Tongue (tissue), 2 donors: ENCODE data around the gene RPA1. TPM values are rescaled to one million over a fixed set of nuclear protein-coding genes. Genes with fewer than 3 reads are reported as not detected.
"Not testable (repeated sequence)": the region's sequence is repeated elsewhere in the genome, so short reads cannot be mapped to it uniquely, and the experiment has no call there.

Source experiments
- DNase-seq: peaks from one replicate; pipeline ENCODE4 v3.0.0-alpha.2; 2015
- total RNA-seq: library from RNA; depleted of rRNA; stranded (reverse); fragments of >200 nt; gene quantifications from one replicate; pipeline ENCODE4 v1.2.3, GENCODE V29; 2014

RPA1 gene
- total RNA-seq, 1 donor from 2014 or later = 40.5 TPM

GRCh38 chr17:1820528-1821252, 9.1 kb upstream of the RPA1 start:
- DNase-seq = no peak

DNA sequence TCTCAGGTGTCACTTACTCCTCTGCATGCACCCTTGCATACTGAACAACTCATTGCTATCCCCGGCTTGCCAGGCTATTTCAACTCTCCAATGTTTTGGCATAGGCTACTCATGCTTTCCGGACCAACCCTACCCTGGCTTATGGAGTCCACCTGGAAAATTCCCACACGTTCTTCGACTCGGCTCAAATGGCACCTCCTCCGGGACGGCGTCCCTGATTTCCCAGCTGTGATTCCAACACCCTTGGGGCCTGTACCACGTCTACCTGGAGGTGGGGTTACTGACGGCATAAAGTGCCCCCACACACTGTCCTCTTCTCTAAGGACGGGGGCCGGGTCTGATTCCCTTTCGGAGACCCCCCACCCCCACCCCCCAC, 601 bp upstream of the RPA1 start:
- DNase-seq = peak; percentile 34

- peak; percentile 25 for DNase-seq
These were observed 483 bp downstream of the RPA1 start for GRCh38 chr17:1830288-1830687.

DNA sequence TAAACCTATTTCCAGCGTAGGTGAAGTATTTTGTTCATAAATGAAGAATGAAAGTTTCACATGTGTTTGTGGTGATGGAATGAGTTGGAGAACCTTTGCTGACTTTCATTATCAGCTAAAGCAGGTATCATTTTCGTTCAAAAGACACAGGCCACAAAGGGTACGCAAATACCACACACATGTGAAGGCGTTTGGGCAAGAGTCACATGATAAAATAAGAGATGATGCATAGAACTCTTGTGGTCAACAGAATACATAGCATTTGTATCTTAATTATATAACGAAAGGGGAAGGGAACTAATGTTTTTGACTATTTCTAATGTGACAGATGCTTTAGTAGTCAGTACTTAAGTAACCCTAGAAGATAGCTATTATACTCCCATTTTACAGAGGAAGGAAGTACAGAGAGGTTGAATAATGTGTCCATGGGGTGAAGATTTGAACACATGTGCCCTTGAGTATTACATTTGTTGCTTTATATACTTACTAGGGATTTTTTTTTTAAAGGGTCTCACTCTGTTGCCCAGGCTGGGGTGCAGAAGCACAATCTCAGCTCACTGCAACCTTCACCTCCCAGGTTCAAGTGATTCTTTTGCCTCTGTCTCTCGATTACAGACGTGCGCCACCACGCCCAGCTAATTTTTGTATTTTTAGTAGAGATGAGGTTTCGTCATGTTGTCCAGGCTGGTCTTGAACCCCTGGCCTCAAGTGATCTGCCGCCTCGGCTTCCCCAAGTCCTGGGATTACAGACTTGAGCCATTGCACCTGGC, 4.8 kb downstream of the RPA1 start:
- DNase-seq = no peak

DNA sequence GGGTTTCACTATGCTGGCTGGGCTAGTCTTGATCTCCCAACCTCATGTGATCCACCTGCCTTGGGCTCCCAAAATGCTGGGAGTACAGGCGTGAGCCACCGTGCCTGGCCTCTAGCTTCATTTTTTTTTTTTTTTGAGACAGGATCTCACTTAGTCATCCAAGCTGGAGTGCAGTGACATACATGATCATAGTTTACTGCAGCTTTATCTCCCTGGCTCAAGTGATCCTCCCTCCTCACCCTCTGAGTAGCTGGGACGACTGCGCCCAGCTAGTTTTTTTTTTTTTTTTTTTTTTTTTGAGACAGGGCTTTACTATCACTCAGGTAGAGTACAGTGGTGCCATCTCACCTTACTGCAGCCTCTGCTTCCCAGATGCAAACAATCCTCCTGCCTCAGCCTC, 9.7 kb downstream of the RPA1 start:
- DNase-seq = no peak

DNA sequence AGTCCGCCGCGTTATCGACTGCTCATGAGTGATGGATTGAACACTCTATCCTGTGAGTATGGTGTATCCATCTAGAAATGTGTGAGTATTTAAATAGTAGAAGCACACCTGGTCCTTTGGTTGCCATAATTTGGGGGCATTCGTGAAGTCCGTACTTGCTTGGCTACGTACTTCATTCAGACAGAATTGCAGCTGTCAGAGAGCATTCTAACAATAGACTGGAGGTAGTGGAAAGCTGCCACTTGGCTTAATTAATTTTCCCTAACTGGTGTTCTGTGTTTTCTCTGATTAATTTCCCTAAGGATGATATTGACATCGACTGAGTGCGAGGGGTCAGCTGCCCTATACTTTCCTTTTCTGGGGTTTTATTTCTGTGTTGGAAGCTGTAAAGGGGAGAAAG, 14.1 kb downstream of the RPA1 start:
- DNase-seq = peak; percentile 11

DNA sequence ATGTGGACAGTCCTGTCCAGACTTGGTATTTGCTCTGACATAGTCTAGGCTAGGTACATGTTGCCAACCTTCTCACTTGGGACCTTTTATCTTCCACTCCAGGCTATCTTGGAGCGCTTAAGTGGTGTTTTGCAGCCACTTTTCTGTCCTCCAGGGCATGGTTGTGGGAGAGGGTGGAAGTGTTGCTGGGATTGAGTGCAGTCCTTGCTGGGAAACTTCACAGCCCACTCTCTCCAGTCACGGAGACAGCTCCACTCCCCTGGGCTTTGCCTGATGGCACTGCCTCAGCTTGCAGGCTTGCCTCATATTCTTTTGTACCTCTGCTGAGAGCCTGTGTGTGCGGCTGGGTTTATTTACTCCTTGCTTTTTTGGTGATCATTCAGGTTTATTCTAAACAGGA, 17.4 kb downstream of the RPA1 start:
- DNase-seq = no peak

DNA sequence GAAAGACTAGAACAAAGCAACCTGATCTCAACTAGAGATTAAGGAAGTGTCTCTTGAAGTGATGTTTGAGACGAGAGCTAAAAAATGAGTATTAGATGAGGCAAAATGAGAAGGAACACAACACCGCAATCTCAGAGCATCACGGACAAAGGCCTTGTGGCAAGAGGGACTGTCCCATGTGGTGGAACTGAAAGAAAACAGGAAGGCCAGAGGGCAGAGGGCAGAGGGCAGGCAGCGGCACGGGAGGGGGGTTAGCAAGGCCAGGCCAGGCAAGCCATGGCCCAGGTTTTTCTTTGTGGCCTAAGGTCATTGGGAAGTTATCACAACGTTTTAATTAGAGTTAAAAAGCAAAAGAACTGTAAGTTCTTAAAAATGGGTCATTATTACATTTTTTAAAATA, 22.5 kb downstream of the RPA1 start:
- no peak for DNase-seq

DNA sequence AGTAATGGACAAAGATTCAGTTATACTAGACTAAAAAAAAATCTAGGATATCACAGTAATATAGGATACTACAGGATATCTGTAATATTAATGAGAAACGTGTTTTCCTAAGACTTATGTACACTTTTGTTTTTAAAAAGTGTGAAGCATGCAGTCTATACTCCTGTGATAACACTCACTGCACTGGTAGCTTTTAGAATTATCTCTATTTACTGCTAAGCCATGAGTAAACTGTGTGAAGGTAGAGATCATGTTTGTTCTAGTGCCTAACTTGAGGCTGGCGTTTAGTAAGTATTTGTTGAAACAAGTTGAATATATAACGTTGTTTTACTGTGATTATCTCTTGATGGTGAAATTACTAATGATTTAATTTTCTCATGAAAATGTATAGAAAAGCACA, 23.9 kb downstream of the RPA1 start:
- no peak for DNase-seq

DNA sequence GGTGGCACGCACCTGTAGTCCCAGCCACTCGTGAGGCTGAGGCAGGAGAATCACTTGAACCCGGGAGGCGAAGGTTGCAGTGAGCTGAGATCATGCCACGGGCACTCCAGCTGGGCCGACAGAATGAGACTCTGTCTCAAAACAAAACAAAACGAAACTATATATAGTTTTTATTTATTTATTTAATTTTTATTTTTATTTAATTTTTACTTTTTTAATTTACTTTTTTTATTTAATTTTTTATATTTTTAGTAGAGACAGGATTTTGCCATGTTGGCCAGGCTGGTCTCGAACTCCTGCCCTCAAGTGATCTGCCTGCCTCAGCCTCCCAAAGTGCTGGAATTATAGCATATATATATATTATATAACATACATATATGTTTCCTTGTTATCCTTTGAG, 26.7 kb downstream of the RPA1 start:
- not testable (repeated sequence) for DNase-seq

DNA sequence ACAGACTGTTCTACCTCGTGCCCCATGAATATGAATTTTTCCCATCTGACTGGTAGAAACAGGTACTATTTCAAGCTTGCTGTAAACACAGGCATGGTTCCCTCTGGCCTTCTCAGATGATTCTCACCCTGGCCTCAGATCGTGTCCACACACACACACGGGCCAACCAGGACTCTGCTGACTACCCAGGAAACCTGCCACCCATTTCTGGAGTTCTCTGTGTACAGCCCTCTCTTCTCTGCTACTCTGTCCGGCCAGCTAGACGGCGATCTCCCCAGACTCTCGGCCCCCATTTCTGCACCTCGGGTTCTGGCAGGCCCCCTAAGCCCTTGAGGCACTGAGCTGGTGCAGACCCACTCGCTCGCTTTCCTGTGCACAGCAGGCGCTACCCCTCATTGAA, 31.2 kb downstream of the RPA1 start:
- DNase-seq = no peak

DNA sequence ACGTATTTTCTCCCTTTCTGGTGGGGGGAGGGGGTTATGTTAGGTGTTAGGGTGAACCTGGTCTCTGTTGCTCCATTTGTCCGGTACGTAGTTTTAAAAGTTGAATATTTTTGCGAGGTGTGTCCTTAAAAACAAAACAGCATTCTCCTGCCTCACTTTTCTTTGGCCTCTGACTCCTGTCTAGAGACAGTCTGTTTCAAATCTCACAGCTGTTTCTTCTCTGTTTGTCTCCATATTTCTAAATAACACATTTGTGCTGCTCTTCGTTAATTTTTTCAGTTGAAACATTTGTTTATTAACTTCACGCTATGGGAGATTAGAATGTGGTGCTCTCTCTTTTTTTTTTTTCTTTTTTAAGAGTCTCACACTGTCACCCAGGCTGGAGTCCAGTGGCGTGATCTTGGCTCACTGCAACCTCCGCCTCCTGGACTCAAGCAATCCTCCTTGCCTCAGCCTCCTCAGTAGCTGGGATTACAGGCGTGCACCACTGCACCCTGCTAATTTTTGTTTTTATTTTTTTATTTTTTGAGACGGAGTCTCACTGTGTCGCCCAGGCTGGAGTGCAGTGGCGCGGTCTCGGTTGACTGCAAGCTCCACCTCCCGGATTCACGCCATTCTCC, 31.7 kb downstream of the RPA1 start:
- DNase-seq = no peak

- DNase-seq = peak; percentile 32
These were observed 35.6 kb downstream of the RPA1 start for GRCh38 chr17:1865252-1866037.

DNA sequence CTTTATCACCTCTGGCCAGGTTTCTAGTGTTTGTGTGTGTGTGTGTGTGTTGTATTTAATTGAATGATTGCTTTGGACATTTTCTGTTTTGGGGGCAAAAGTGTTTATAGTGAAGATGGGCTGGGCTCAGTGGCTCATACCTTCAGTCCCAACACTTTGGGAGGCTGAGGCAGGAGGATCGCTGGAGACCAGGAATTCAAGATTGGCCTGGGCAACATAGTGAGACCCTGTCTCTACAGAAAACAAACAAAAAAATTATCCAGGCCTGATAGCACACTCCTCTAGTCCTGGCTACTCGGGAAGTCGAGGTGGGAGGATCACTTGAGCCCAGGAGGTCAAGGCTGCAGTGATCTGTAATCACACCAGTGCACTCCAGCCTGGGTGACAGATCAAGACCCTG, 37.5 kb downstream of the RPA1 start:
- DNase-seq = no peak

DNA sequence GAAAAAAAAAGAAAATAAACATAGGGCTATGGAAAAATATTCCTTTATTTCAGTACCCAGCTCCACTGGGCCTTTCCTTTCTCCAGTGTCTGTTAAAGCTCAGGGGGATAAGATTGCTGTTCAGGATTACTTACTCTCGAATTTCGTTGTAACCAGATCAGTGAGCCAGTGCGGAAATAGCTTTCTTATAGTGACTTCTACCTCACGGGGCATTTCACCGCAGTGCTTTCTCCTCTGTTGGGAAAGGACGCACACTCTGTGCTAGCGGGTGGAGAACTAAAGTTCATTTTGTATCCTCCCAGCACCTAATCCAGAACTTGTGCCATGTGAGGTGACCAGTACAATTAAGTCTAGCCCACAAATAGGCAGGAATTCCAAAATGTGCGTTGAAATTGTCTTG, 38.3 kb downstream of the RPA1 start:
- DNase-seq = no peak

- no peak for DNase-seq
These were observed 40.8 kb downstream of the RPA1 start for GRCh38 chr17:1870592-1870991.

- no peak for DNase-seq
These were observed 42.0 kb downstream of the RPA1 start for GRCh38 chr17:1871756-1872155.

- DNase-seq = no peak
These were observed 42.4 kb downstream of the RPA1 start for GRCh38 chr17:1872254-1872653.

DNA sequence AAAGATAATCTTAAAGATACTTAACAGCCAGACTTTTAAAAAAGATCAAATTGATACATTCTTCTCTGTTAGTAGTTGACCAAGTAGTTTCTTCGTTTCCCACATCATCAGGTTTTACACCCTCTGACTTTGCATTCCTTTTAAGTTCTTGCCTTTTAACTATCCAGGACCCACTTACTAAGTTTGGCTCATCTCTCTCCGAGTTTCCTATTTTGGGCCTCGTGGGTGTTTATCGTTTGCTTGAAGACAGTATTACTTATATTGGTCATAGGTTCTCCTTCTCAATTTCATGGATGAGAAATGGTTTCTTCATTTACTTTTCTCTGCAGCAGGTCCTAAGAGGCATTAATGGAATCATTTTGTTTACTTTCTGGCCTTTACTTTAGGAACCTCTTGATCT, 43.2 kb downstream of the RPA1 start:
- no peak for DNase-seq

GRCh38 chr17:1873418-1873817, 43.6 kb downstream of the RPA1 start:
- DNase-seq = no peak

- no peak for DNase-seq
These were observed 45.8 kb downstream of the RPA1 start for GRCh38 chr17:1875597-1875996.

DNA sequence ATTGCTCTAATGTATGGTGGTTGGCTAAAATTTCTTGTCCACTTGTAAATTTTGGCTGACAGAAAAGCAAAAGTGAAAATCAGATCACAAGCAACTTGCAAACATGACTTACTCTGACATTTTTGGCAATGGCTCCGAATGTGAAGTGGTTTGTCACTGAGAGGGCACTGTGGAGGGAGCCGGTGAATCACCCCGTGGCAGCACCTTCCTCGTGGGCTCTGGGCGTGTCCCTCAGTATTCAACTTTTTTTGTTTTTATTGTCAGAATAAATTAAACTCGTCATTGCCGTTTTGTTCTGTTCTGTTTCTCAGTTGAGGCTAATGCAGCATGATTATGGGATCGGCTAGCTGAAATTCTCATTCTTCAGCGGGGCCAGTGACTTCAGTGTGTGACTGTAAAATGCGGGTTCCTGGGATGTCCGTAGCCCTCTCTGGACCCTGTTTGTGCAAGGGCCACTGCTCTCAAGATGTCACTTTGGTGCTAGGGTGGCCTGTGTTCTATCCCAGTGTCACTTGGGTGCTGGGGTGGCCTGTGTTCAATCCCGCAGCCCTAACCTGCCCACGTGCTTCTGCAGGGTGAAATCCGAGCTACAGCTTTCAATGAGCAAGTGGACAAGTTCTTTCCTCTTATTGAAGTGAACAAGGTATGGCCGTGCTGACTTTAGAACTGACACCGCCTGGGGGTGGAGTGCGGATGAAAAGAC, 48.8 kb downstream of the RPA1 start:
- no peak for DNase-seq
